ENCODE results near the gene PTCRA.

Gene PTCRA

DNA sequence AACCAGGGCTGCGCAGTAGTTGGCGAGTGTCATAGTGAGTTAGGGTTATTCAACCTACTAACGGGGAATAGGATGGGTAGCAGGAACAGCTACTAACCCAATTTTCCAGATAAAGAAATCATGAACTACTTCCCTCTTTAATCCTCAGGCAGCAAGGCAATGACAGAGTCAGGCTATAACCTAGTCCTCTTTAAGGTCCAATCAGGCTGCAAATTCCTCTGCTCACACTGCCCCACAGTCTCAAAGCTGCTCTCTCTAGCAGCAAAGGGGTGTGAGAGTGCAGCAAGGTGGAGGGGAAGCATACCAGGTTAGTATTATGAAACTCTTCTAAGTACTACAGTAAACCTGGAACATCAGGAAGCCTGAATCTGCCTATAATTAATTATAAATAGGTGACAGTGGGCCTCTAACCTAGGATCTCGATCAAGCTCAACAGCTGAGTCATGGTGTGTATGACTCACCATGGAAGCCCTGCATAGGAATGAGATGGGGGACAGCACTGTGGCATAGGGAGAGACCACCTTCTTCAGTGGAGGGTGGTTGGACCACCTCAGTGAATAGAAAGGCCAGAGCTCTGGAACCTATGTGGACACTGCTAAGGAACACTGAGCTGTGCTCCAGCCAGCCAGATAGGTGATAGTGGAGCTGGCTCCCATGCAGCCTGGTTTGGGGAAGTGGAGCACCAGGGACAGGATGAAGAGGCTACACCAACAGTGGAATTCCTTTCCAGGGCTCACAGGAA is 55.2 kb downstream of the PTCRA start:
- Histone ChIP-seq H3K36me3 (ENCODE audit: control insufficient read depth in 2 of 2, insufficient read depth in 2 of 2, low read length in 2 of 2) (peaks cover 20% of the 10 kb centered on the region in 2 donors), H3K9ac (ENCODE audit: low read depth in 1 of 2, low read length in 2 of 2) (no peak overlapping the region), H3K27me3 (ENCODE audit: control insufficient read depth in 2 of 2, insufficient read depth in 2 of 2, low read length in 2 of 2) (no peaks in the 10 kb centered on the region), H3K9me3 (ENCODE audit: control insufficient read depth in 2 of 2, low read length in 2 of 2) (no peaks in the 10 kb centered on the region), H3K27ac (ENCODE audit: low read depth in 2 of 2, low read length in 2 of 2) (no peak overlapping the region), H3K4me3 (ENCODE audit: low read length in 2 of 2) (no peak overlapping the region), H3K4me1 (ENCODE audit: control insufficient read depth in 2 of 2, insufficient read depth in 2 of 2, low read length in 2 of 2) (no peaks in the 10 kb centered on the region)

DNA sequence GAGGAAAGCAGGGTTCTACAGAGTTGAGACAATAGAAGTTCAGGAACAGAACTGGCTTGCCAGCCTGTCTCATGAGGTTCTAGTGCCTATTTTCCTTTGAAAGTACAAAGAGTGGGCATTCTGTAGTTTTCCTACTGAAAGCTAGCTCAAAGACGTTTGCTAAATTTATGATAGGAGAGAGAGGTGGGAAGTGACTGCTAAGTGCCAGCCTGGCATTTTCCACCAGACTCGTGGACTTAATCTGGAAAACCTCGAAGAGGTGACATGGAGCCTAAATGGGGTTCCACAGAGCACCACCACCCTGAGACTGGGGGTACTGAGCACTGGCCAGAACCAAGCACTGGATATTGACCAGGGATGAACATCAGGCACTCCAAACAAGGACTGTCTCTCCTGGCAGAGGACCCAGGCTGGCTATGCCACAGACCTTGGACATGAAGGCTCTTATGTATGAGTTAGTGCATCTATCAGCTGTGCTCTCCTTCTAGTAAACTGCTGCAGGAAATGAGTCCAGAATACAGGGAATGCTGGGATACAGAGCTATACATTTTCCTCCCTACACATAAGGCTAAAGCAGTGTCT is 56.0 kb downstream of the PTCRA start:
- Histone ChIP-seq H3K9ac (ENCODE audit: low read depth in 1 of 2, low read length in 2 of 2) (no peak overlapping the region), H3K36me3 (ENCODE audit: control insufficient read depth in 2 of 2, insufficient read depth in 2 of 2, low read length in 2 of 2) (peaks cover 16 to 20% of the 10 kb centered on the region in 2 donors), H3K4me3 (ENCODE audit: low read length in 2 of 2) (no peak overlapping the region), H3K27me3 (ENCODE audit: control insufficient read depth in 2 of 2, insufficient read depth in 2 of 2, low read length in 2 of 2) (no peaks in the 10 kb centered on the region), H3K4me1 (ENCODE audit: control insufficient read depth in 2 of 2, insufficient read depth in 2 of 2, low read length in 2 of 2) (no peaks in the 10 kb centered on the region), H3K27ac (ENCODE audit: low read depth in 2 of 2, low read length in 2 of 2) (no peak overlapping the region), H3K9me3 (ENCODE audit: control insufficient read depth in 2 of 2, low read length in 2 of 2) (no peaks in the 10 kb centered on the region)

DNA sequence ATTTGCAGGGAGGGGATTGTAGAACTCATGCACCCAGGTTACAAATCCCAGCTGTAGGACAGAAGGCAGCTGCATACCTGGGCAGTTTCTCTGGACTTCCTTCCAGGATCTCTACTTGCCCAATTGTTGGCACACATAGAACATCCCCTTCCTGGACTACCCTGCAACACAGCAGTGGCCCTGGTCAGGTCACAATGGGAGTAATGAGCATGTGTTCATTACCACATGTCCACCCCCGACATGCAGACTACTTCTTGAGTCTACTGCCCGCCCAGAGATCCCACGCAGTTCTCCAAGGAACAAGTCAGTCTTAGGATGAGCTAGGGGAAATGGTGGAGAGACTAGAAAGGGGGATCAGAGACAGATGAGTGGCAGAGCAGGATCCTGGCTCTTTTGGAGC is 58.1 kb downstream of the PTCRA start:
- Histone ChIP-seq H3K9ac (ENCODE audit: low read depth in 1 of 2, low read length in 2 of 2) (no peak overlapping the region), H3K27me3 (ENCODE audit: control insufficient read depth in 2 of 2, insufficient read depth in 2 of 2, low read length in 2 of 2) (no peaks in the 10 kb centered on the region), H3K4me3 (ENCODE audit: low read length in 2 of 2) (no peak overlapping the region), H3K4me1 (ENCODE audit: control insufficient read depth in 2 of 2, insufficient read depth in 2 of 2, low read length in 2 of 2) (peaks cover 4 to 7% of the 10 kb centered on the region in 2 donors), H3K9me3 (ENCODE audit: control insufficient read depth in 2 of 2, low read length in 2 of 2) (no peaks in the 10 kb centered on the region), H3K36me3 (ENCODE audit: control insufficient read depth in 2 of 2, insufficient read depth in 2 of 2, low read length in 2 of 2) (peaks cover 10 to 12% of the 10 kb centered on the region in 2 donors), H3K27ac (ENCODE audit: low read depth in 2 of 2, low read length in 2 of 2) (no peak overlapping the region)

DNA sequence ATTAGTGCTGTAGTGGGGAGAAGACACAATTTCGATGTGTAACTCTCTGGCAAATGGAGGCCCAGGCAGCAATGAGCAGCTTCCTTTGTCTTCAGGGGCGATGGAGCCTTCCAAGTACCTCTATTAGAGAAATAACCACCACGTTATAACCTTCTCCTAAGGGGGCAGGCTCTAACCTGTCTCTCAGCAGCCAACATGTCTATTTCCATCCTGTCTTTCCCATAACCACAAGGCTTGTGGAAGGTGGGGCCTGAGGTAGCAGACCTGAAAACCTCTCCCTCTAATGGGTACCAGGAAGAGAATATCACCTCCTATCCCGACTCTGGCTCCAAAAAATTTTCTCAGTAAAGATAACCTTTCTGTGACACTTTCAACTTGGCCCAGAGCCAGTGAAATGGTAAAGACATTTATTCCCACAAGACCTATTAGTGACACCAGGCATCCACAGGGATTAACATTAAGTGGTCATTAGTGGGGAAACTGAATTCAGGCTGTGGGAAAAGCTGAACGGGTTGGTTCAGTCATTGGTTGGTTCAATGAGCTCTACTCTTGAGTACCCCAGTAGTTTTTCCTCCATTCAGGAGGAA is 59.2 kb downstream of the PTCRA start:
- Histone ChIP-seq H3K27me3 (ENCODE audit: control insufficient read depth in 2 of 2, insufficient read depth in 2 of 2, low read length in 2 of 2) (no peaks in the 10 kb centered on the region), H3K9ac (ENCODE audit: low read depth in 1 of 2, low read length in 2 of 2) (no peak overlapping the region), H3K4me1 (ENCODE audit: control insufficient read depth in 2 of 2, insufficient read depth in 2 of 2, low read length in 2 of 2) (peaks cover 11 to 12% of the 10 kb centered on the region in 2 donors), H3K27ac (ENCODE audit: low read depth in 2 of 2, low read length in 2 of 2) (no peak overlapping the region), H3K4me3 (ENCODE audit: low read length in 2 of 2) (no peak overlapping the region), H3K9me3 (ENCODE audit: control insufficient read depth in 2 of 2, low read length in 2 of 2) (no peaks in the 10 kb centered on the region), H3K36me3 (ENCODE audit: control insufficient read depth in 2 of 2, insufficient read depth in 2 of 2, low read length in 2 of 2) (peaks cover 6 to 8% of the 10 kb centered on the region in 2 donors)
